NB4 (cell line): Measurements from ENCODE around the gene NRP1.
A peak's percentile ranks its signal among the peaks of the same experiment; 100 is the strongest.

Experiments
- DNase-seq: peaks from one replicate; pipeline ENCODE4 v3.0.0; 2010; ENCODE audit warnings: low read depth
- H3K4me3 ChIP-seq: one replicate; pipeline ENCODE4 v1.5.1; 2011; ENCODE audit warnings: mild to moderate bottlenecking, low read depth, low read length, moderate library complexity
- MYC ChIP-seq: IDR thresholded peaks from 2 replicates; pipeline ENCODE4 v1.6.1; 2011; ENCODE audit warnings: low read depth, low read length
- POLR2A ChIP-seq: IDR thresholded peaks from 2 replicates; pipeline ENCODE4 v1.6.1; 2011; ENCODE audit warnings: mild to moderate bottlenecking; ENCODE audit not compliant: insufficient read length; ENCODE audit errors: extremely low read depth
- TF ChIP-seq, protein P1 (sequence below): IDR thresholded peaks from 2 replicates; pipeline ENCODE4 v1.6.1; 2011; ENCODE audit warnings: low read depth, low read length
- TF ChIP-seq, protein P2 (sequence below): IDR thresholded peaks from one replicate; pipeline ENCODE4 v1.5.1; 2012; ENCODE audit warnings: low read depth, low read length

Gene NRP1

DNA sequence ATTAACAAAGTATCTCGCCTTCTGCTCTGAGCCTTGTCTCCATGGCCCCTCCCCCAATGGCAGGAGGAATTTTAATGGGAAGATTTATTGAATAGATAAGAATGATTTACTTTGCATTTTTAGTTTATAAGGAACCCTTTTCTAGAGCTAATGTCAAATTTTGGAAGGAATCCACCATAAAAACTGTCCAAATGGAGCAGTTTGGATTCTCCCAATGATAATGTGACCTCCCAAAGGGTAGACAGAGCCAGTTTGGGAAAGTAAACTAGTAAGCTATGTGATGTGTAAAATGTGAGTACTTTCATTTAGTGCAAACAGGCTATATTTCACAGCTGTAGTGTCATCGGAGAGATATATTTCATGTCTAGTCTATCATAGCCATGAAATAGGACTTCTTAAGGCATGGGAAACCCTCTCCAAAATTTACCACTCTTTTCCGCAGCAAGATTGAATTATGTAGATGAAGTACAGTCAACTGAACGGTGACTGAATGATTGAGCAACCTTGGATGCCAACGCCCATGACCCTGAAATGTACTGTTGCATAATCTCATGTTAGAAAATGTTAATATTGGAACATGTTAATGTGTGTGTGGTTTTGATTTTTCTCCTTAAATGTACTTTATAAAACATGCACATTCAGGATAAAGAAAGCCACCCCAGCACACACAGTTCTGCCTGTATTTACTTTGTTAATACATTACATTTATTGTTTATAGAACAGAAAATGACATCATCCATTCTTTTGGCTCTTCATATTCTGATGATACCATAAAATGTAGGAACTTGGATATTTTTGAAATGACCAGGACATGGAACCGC is 140.6 kb downstream of the NRP1 start:
- TF ChIP-seq MYC (no peak), POLR2A (no peak)
- TF ChIP-seq, protein P1, sequence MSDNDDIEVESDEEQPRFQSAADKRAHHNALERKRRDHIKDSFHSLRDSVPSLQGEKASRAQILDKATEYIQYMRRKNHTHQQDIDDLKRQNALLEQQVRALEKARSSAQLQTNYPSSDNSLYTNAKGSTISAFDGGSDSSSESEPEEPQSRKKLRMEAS = no peak
- TF ChIP-seq, protein P2, sequence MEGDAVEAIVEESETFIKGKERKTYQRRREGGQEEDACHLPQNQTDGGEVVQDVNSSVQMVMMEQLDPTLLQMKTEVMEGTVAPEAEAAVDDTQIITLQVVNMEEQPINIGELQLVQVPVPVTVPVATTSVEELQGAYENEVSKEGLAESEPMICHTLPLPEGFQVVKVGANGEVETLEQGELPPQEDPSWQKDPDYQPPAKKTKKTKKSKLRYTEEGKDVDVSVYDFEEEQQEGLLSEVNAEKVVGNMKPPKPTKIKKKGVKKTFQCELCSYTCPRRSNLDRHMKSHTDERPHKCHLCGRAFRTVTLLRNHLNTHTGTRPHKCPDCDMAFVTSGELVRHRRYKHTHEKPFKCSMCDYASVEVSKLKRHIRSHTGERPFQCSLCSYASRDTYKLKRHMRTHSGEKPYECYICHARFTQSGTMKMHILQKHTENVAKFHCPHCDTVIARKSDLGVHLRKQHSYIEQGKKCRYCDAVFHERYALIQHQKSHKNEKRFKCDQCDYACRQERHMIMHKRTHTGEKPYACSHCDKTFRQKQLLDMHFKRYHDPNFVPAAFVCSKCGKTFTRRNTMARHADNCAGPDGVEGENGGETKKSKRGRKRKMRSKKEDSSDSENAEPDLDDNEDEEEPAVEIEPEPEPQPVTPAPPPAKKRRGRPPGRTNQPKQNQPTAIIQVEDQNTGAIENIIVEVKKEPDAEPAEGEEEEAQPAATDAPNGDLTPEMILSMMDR = no peak
- H3K4me3 ChIP-seq = no peak overlapping the region
- peak; percentile 18 for DNase-seq

DNA sequence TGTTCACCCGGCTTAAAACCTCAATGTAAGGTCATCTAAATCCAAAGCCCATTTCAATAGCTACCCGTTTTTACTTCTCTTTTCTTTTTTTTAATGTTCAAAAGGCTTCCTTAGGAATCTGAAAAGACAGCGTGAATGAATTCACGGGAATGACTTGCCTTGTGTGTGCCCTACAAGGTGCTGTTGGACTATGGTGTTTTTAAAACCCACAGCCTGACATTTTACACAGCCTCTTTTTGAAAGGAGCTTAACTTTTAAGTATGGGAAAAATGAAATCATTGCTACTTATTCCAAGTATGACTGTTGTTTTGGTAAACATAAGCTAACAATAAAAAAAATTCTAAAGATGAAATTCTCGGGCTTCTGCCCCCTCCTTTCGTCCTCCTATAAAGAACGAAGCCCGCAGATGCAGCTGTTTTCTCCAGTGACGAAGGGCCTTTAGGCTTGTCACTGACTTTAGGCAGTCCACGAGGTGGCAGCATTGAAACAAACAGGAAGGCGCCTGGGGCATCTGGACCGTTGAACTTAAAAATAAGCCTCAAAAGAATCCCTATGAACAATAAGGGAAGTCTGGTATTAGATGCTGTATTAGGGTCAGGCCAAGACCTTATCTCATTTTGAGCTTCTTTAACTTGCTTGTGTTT is 141.3 kb downstream of the NRP1 start:
- DNase-seq = peak; percentile 77
- TF ChIP-seq, protein P2 = peak; percentile 50
- TF ChIP-seq POLR2A (no peak), MYC (no peak)
- TF ChIP-seq, protein P1 = no peak
- no peak overlapping the region for H3K4me3 ChIP-seq

DNA sequence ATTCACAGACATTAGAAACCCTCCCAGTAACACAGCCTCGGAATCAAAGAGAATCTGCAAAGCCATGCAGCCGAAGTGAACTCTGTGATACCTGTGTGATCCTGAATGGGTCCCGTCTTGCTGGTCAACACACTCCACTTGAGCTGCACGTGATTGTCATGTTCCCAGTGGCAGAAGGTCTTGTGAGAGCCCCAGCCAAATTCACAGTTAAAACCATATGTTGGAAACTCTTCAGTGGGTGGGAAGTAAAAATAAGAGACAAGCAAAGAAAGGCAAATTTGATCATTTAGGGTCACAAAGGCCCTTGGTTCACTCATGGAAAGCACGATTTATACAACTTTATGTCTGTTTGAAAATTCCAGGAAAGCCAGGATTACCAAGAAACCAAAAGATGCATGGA is 142.3 kb downstream of the NRP1 start:
- H3K4me3 ChIP-seq = no peak overlapping the region
- TF ChIP-seq, protein P1 = no peak
- TF ChIP-seq MYC (no peak), POLR2A (no peak)
- TF ChIP-seq, protein P2 = no peak
- no peak for DNase-seq

DNA sequence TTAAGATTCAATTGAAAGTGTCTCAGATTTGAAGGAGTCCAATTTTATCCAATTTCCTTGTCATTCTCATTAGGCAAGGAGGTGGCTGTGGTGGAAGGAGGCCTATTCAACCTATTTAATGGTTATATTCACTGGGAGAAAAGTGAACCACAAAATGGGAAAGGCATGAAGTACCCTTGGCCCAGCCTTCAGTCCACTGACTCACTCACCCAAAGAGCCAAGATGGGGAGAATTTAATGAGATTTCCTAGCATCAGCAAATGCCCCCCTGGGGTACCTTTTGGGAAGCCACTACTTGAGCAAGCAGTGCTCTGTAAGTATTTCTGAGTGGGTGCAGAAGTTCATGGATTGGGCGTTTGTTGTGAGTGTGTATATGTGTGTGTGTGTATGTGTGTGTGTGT is 144.1 kb downstream of the NRP1 start:
- TF ChIP-seq, protein P1 = no peak
- TF ChIP-seq MYC = no peak
- TF ChIP-seq POLR2A = no peak
- TF ChIP-seq, protein P2 = no peak
- no peak overlapping the region for H3K4me3 ChIP-seq
- no peak for DNase-seq

DNA sequence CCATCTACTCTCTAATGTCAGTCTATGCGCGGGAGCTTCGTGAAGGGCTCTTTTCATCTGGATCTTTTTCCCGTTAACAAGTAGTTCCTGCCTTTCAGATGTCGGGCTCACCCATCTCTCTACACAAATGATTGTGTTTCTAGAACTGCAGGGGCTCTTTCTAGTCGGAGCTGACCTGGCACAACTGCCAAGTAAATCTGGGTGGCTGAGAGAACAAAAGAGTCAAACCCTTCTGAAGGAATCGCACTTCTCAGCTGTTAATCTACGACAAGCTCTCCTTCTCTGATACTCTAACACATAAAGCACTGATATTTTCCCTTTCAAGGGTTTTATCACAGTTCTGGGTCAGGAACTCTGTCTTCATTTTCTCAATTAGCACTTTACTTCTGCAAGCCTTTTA is 144.7 kb downstream of the NRP1 start:
- DNase-seq = no peak
- TF ChIP-seq MYC (no peak), POLR2A (no peak)
- TF ChIP-seq, protein P2 = no peak
- TF ChIP-seq, protein P1 = no peak
- no peak overlapping the region for H3K4me3 ChIP-seq
